ENCODE data around the gene PARM1. TPM values are rescaled to one million over a fixed set of nuclear protein-coding genes. Genes with fewer than 3 reads are reported as not detected.

The PARM1 gene
- total RNA-seq, 2 experiments from 2014 or later: not detected

DNA sequence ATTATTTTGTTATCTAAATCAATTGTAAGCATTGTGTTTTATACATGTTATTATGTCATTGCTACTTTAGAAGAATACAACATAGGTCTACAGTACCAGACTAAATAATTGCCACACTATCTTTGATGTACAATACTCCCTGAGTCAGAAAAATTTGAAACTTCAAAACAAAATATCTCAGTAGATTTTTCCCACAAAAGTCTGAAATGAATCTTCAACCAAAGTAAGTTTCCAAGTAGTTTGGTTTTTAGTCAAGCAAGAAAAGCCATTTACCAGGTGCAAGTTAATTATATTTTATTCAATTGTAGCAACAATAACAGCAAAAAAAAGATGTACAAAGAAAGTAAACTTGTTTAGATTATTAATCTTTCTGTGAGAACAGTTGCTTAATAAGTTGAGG, 11.4 kb upstream of the PARM1 start:
- no peaks in the 10 kb centered on the region for H3K36me3 Mint-ChIP-seq
- H3K4me3 Mint-ChIP-seq: no peak overlapping the region
- no peak overlapping the region for H3K27ac Mint-ChIP-seq
- peaks cover 4% of the 10 kb centered on the region for H3K27me3 Mint-ChIP-seq
- intact Hi-C loops (cut with micrococcal nuclease): no loop called here
- H3K9me3 Mint-ChIP-seq: no peaks in the 10 kb centered on the region
- POLR2A ChIA-PET: no interaction called here
- no peak for DNase-seq
- CTCF ChIA-PET: no interaction called here
- no peaks in the 10 kb centered on the region for H3K4me1 Mint-ChIP-seq (ENCODE audit: low read depth)

DNA sequence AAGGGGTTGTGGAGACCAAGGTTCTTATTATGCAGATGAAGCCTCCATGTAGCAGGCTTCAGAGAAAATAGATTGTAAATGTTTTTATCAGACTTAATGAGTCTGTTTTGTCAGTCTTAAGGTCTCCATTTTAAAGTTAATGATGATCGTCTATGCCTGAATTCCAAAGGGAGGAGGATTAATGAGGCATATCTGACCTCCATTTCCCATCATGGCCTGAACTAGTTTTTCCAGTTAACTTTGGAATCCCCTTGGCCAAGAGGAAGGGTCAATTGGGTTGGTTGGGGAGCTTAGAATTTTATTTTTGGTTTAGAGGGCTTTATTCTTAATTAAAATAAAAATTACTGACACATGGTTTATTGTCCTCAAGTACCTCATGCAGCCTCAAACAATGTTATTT, 6.9 kb upstream of the PARM1 start:
- POLR2A ChIA-PET: no interaction called here
- no peaks in the 10 kb centered on the region for H3K9me3 Mint-ChIP-seq
- no peak overlapping the region for H3K27ac Mint-ChIP-seq
- intact Hi-C loops (cut with micrococcal nuclease): no loop called here
- CTCF ChIA-PET: no interaction called here
- H3K4me1 Mint-ChIP-seq (ENCODE audit: low read depth): no peaks in the 10 kb centered on the region
- peaks cover 13% of the 10 kb centered on the region for H3K27me3 Mint-ChIP-seq
- H3K4me3 Mint-ChIP-seq: no peak overlapping the region
- no peak for DNase-seq
- no peaks in the 10 kb centered on the region for H3K36me3 Mint-ChIP-seq

- H3K27ac Mint-ChIP-seq: no peak overlapping the region
- H3K9me3 Mint-ChIP-seq: no peaks in the 10 kb centered on the region
- H3K4me3 Mint-ChIP-seq: no peak overlapping the region
- intact Hi-C loops (cut with micrococcal nuclease): no loop called here
- H3K27me3 Mint-ChIP-seq: peaks cover 45% of the 10 kb centered on the region
- ChIA-PET CTCF (no interaction called here), POLR2A (no interaction called here)
- H3K36me3 Mint-ChIP-seq: no peaks in the 10 kb centered on the region
- DNase-seq: no peak
- H3K4me1 Mint-ChIP-seq (ENCODE audit: low read depth): peaks cover 13% of the 10 kb centered on the region
These were observed 2.8 kb upstream of the PARM1 start for GRCh38 chr4:74930162-74930561.

- H3K9me3 Mint-ChIP-seq: no peaks in the 10 kb centered on the region
- POLR2A ChIA-PET: no interaction called here
- peaks cover 47% of the 10 kb centered on the region for H3K27me3 Mint-ChIP-seq
- peaks cover 13% of the 10 kb centered on the region for H3K4me1 Mint-ChIP-seq (ENCODE audit: low read depth)
- no peak overlapping the region for H3K27ac Mint-ChIP-seq
- intact Hi-C loops (cut with micrococcal nuclease): no loop called here
- no peak overlapping the region for H3K4me3 Mint-ChIP-seq
- no peak for DNase-seq
- H3K36me3 Mint-ChIP-seq: no peaks in the 10 kb centered on the region
- CTCF ChIA-PET: no interaction called here
These were observed 1.5 kb upstream of the PARM1 start for GRCh38 chr4:74931376-74931775.

GRCh38 chr4:74932010-74932409, 906 bp upstream of the PARM1 start:
- no peak overlapping the region for H3K27ac Mint-ChIP-seq
- H3K36me3 Mint-ChIP-seq: no peaks in the 10 kb centered on the region
- ChIA-PET CTCF (no interaction called here), POLR2A (no interaction called here)
- H3K9me3 Mint-ChIP-seq: no peaks in the 10 kb centered on the region
- H3K27me3 Mint-ChIP-seq: peaks cover 50% of the 10 kb centered on the region
- no peak for DNase-seq
- H3K4me3 Mint-ChIP-seq: no peak overlapping the region
- intact Hi-C loops (cut with micrococcal nuclease): no loop called here
- peaks cover 13% of the 10 kb centered on the region for H3K4me1 Mint-ChIP-seq (ENCODE audit: low read depth)

DNA sequence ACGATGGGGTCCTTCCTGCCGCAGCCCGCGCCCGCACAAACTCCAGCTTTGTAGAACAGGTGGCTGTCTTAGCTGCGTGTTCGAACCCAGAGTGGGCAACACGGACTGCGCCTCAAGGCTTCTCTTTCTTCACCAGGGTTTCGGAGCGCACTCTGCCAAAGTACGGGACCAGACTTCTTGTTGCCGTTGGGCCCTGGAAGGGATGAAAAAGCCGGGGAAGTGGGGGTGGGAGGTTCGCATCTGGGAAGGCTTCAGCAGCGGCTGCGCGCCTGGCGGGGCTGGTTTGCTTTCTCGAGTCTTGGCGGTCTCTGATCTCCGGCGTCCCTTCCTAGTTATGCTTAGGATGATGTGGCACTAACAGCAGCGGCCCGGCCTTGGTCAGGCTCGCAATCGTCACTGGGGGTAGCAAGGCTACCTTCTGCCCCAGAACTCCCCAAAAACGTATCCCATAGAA, 673 bp downstream of the PARM1 start:
- H3K27me3 Mint-ChIP-seq: peaks cover 47% of the 10 kb centered on the region
- H3K4me3 Mint-ChIP-seq: peak overlapping the region; percentile 47
- CTCF ChIA-PET: no interaction called here
- H3K36me3 Mint-ChIP-seq: no peaks in the 10 kb centered on the region
- POLR2A ChIA-PET: no interaction called here
- no peak overlapping the region for H3K27ac Mint-ChIP-seq
- H3K9me3 Mint-ChIP-seq: no peaks in the 10 kb centered on the region
- peaks cover 13% of the 10 kb centered on the region for H3K4me1 Mint-ChIP-seq (ENCODE audit: low read depth)
- intact Hi-C loops (cut with micrococcal nuclease): no loop called here
- DNase-seq: no peak

- H3K4me3 Mint-ChIP-seq: peak overlapping the region; percentile 29
- DNase-seq: no peak
- intact Hi-C loops (cut with micrococcal nuclease): no loop called here
- ChIA-PET CTCF (no interaction called here), POLR2A (no interaction called here)
- no peaks in the 10 kb centered on the region for H3K9me3 Mint-ChIP-seq
- H3K36me3 Mint-ChIP-seq: no peaks in the 10 kb centered on the region
- H3K27me3 Mint-ChIP-seq: peaks cover 47% of the 10 kb centered on the region
- no peak overlapping the region for H3K27ac Mint-ChIP-seq
- H3K4me1 Mint-ChIP-seq (ENCODE audit: low read depth): peaks cover 13% of the 10 kb centered on the region
These were observed 1.3 kb downstream of the PARM1 start for GRCh38 chr4:74934016-74934831.

- no peaks in the 10 kb centered on the region for H3K36me3 Mint-ChIP-seq
- H3K27ac Mint-ChIP-seq: no peak overlapping the region
- no peak for DNase-seq
- peaks cover 47% of the 10 kb centered on the region for H3K27me3 Mint-ChIP-seq
- peaks cover 13% of the 10 kb centered on the region for H3K4me1 Mint-ChIP-seq (ENCODE audit: low read depth)
- H3K9me3 Mint-ChIP-seq: no peaks in the 10 kb centered on the region
- no peak overlapping the region for H3K4me3 Mint-ChIP-seq
- intact Hi-C loops (cut with micrococcal nuclease): no loop called here
- ChIA-PET CTCF (no interaction called here), POLR2A (no interaction called here)
These were observed 2.0 kb downstream of the PARM1 start for GRCh38 chr4:74934888-74935287.

DNA sequence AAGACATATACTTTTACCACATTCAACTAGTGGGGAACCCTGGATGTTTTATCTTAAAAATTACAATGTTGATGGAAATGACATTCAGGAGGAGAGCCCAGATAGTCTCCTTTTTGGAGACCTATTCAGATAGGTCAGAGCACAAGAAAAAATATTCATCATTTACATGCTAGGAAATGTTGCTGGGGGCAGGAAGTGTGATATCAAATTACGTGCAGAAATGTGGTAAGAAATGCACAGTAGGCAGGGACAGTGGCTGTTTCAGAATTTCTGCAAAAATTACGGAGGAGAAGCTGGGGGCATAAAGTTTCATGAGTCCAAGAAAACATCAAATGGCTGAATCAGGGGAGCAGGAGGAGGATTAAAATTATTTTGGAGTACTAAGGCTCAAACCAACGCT, 8.2 kb downstream of the PARM1 start:
- ChIA-PET CTCF (no interaction called here), POLR2A (no interaction called here)
- intact Hi-C loops (cut with micrococcal nuclease): no loop called here
- Mint-ChIP-seq H3K27ac (no peak overlapping the region), H3K36me3 (no peaks in the 10 kb centered on the region), H3K4me3 (no peak overlapping the region), H3K4me1 (ENCODE audit: low read depth) (no peaks in the 10 kb centered on the region), H3K9me3 (no peaks in the 10 kb centered on the region), H3K27me3 (peaks cover 5% of the 10 kb centered on the region)
- DNase-seq: no peak

DNA sequence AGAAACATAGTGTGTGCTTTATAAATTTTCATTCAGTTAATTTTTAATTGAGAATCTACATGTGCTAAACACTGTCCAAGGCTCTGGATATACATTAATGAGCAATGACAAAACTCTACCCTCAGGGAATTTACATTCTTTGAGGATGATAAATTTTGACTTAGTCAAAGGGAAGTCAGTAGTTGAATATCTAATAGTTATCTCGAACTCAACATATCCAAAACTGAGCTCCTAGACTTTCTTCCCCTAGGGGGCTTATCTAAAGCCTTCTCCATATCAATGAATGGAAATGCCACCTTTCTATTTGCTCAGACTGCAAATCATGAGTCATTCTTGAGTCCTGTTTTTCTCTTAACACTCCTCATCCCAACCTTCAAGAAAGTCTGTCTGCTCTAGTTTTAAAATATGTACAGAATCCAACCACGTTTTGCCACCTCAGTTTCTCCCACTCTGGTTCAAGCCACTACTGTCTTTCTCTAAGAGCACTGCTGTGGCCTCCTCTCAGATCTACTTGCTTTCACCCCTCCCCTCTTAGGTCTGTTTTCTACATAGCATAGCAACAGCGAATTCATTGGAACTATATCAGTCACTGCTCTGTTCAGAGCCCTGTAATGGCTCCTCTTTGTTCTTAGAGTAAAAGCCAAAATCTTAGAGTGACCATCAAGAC, 9.5 kb downstream of the PARM1 start:
- Mint-ChIP-seq H3K4me3 (no peak overlapping the region), H3K27me3 (peaks cover 7% of the 10 kb centered on the region), H3K27ac (no peak overlapping the region), H3K4me1 (ENCODE audit: low read depth) (no peaks in the 10 kb centered on the region), H3K36me3 (no peaks in the 10 kb centered on the region), H3K9me3 (peaks cover 3% of the 10 kb centered on the region)
- ChIA-PET CTCF (no interaction called here), POLR2A (no interaction called here)
- intact Hi-C loops (cut with micrococcal nuclease): no loop called here
- DNase-seq: no peak

GRCh38 chr4:74942918-74943253, 10.0 kb downstream of the PARM1 start:
- no peak overlapping the region for H3K4me3 Mint-ChIP-seq
- ChIA-PET CTCF (interaction anchor here (1.7 kb wide), 1 partner anchor 68 kb away, joined by 12 read pairs; no protein-coding TSS in a partner anchor), POLR2A (no interaction called here)
- no peaks in the 10 kb centered on the region for H3K36me3 Mint-ChIP-seq
- DNase-seq: no peak
- H3K9me3 Mint-ChIP-seq: peaks cover 3% of the 10 kb centered on the region
- intact Hi-C loops (cut with micrococcal nuclease): no loop called here
- H3K27ac Mint-ChIP-seq: no peak overlapping the region
- H3K27me3 Mint-ChIP-seq: peaks cover 7% of the 10 kb centered on the region
- H3K4me1 Mint-ChIP-seq (ENCODE audit: low read depth): no peaks in the 10 kb centered on the region

DNA sequence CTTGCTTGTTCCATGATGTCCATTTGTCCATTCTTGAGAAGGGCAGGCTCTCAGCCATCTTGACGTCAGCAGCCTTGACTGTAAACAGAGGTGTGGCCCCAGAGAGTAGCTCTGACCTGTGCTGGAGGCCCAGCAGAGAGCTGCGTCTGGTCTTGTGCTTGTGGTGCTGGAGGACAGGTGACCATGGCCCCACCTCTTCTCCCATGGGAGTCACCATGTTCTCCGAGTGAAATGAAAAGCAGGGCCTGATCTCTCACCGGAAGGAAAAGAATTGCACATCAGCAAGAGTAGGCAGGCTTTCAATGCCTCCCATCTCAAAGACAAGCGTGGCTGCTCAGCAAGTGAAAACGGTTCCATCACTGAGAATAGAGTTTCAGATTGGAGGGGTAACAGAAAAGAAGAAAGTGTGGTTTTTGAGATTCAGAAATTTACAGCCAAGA, 11.5 kb downstream of the PARM1 start:
- ChIA-PET CTCF (interaction anchor here (1.7 kb wide), 1 partner anchor 70 kb away, joined by 12 read pairs; no protein-coding TSS in a partner anchor), POLR2A (no interaction called here)
- H3K4me1 Mint-ChIP-seq (ENCODE audit: low read depth): no peaks in the 10 kb centered on the region
- intact Hi-C loops (cut with micrococcal nuclease): no loop called here
- H3K36me3 Mint-ChIP-seq: no peaks in the 10 kb centered on the region
- H3K27me3 Mint-ChIP-seq: peaks cover 5% of the 10 kb centered on the region
- no peak for DNase-seq
- peaks cover 3% of the 10 kb centered on the region for H3K9me3 Mint-ChIP-seq
- H3K27ac Mint-ChIP-seq: no peak overlapping the region
- no peak overlapping the region for H3K4me3 Mint-ChIP-seq

DNA sequence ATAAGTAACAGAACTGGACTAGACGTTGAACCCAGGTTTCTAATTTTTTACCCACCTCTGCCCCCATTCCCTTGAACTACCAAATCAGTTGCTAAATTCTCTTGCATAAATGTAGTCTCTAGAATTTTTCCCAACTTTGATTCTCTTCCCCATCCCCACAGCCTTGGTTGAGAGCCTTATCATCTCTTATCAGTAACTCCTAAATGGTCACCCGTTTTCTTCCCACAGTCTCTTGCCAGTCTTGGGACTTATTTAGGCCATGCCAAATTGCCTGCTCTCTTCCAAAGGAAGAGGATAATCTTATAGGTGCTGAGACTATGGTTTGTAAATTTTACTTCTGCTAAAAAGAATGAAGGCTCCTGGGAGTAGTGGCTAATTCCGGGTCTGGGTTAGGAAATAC, 13.3 kb downstream of the PARM1 start:
- intact Hi-C loops (cut with micrococcal nuclease): no loop called here

More for the DNA sequence above, 13.3 kb downstream of the PARM1 start:
- Mint-ChIP-seq H3K27ac (no peak overlapping the region), H3K9me3 (peaks cover 3% of the 10 kb centered on the region), H3K4me1 (ENCODE audit: low read depth) (no peaks in the 10 kb centered on the region), H3K4me3 (no peak overlapping the region), H3K36me3 (no peaks in the 10 kb centered on the region), H3K27me3 (peaks cover 5% of the 10 kb centered on the region)
- DNase-seq: no peak
- POLR2A ChIA-PET: no interaction called here
- CTCF ChIA-PET: no interaction called here
